NCI-H146 treated with DMSO at 0.1 percent for 48 hours (cell line): ENCODE results near the gene PRR5L.

ENCODE experiments used
- DNase-seq: peaks from one replicate; lab custom pipeline; 2025; ENCODE audit not compliant: unreplicated experiment; lab: John Stamatoyannopoulos, UW

The PRR5L gene

GRCh38 chr11:36399236-36399635 lies 103.1 kb downstream of the PRR5L start:
- no peak for DNase-seq

- DNase-seq: no peak
Measured at GRCh38 chr11:36399745-36400144, 103.7 kb downstream of the PRR5L start.

GRCh38 chr11:36400766-36401455 lies 104.8 kb downstream of the PRR5L start:
- DNase-seq: no peak

- DNase-seq: no peak
Measured at GRCh38 chr11:36402568-36403170, 106.6 kb downstream of the PRR5L start.

GRCh38 chr11:36403661-36404060 lies 107.6 kb downstream of the PRR5L start:
- DNase-seq: no peak

GRCh38 chr11:36404831-36405230 lies 108.7 kb downstream of the PRR5L start:
- no peak for DNase-seq

GRCh38 chr11:36405585-36406367 lies 109.7 kb downstream of the PRR5L start:
- DNase-seq: no peak

GRCh38 chr11:36407356-36407755 lies 111.3 kb downstream of the PRR5L start:
- DNase-seq: no peak

- DNase-seq: no peak
Measured at GRCh38 chr11:36408498-36409136, 112.5 kb downstream of the PRR5L start.

GRCh38 chr11:36409152-36409816 lies 113.2 kb downstream of the PRR5L start:
- DNase-seq: no peak

GRCh38 chr11:36411202-36411640 lies 115.1 kb downstream of the PRR5L start:
- DNase-seq: no peak

- no peak for DNase-seq
Measured at GRCh38 chr11:36412781-36413383, 116.8 kb downstream of the PRR5L start.

GRCh38 chr11:36417154-36417553 lies 121.1 kb downstream of the PRR5L start:
- DNase-seq: no peak

GRCh38 chr11:36419791-36420424 lies 123.8 kb downstream of the PRR5L start:
- no peak for DNase-seq

GRCh38 chr11:36421546-36422155 lies 125.6 kb downstream of the PRR5L start:
- DNase-seq: no peak

- no peak for DNase-seq
Measured at GRCh38 chr11:36425561-36426081, 129.5 kb downstream of the PRR5L start.

GRCh38 chr11:36426226-36426848 lies 130.2 kb downstream of the PRR5L start:
- no peak for DNase-seq

- DNase-seq: no peak
Measured at GRCh38 chr11:36427079-36427478, 131.0 kb downstream of the PRR5L start.

GRCh38 chr11:36427876-36428275 lies 131.8 kb downstream of the PRR5L start:
- no peak for DNase-seq
